ENCODE data around the gene MRPL32.
A peak's percentile ranks its signal among the peaks of the same experiment; 100 is the strongest.

MRPL32 gene

GRCh38 chr7:42935861-42936260 is 3.7 kb downstream of the MRPL32 start:
- no peak for DNase-seq (ENCODE audit: low read depth)
- no peak overlapping the region for H3K4me3 ChIP-seq (ENCODE audit: low read length)
- TF ChIP-seq CTCF (conservative IDR thresholded peaks at IDR 0.05; ENCODE audit: low read depth, low read length), result no peak

GRCh38 chr7:42939457-42940240 is 7.5 kb downstream of the MRPL32 start:
- DNase-seq (ENCODE audit: low read depth), result no peak
- H3K4me3 ChIP-seq (ENCODE audit: low read length), result no peak overlapping the region
- no peak for TF ChIP-seq CTCF (conservative IDR thresholded peaks at IDR 0.05; ENCODE audit: low read depth, low read length)

GRCh38 chr7:42940985-42941847 is 9.0 kb downstream of the MRPL32 start:
- DNase-seq (ENCODE audit: low read depth), result no peak
- H3K4me3 ChIP-seq (ENCODE audit: low read length), result no peak overlapping the region
- TF ChIP-seq CTCF (conservative IDR thresholded peaks at IDR 0.05; ENCODE audit: low read depth, low read length), result peak; percentile 97

- H3K4me3 ChIP-seq (ENCODE audit: low read length), result no peak overlapping the region
- TF ChIP-seq CTCF (conservative IDR thresholded peaks at IDR 0.05; ENCODE audit: low read depth, low read length), result no peak
- no peak for DNase-seq (ENCODE audit: low read depth)
Observed at GRCh38 chr7:42945821-42946626, 13.8 kb downstream of the MRPL32 start.

- DNase-seq (ENCODE audit: low read depth), result no peak
- no peak overlapping the region for H3K4me3 ChIP-seq (ENCODE audit: low read length)
- no peak for TF ChIP-seq CTCF (conservative IDR thresholded peaks at IDR 0.05; ENCODE audit: low read depth, low read length)
Observed at GRCh38 chr7:42946627-42946950, 14.4 kb downstream of the MRPL32 start.

- DNase-seq (ENCODE audit: low read depth), result no peak
- no peak overlapping the region for H3K4me3 ChIP-seq (ENCODE audit: low read length)
- no peak for TF ChIP-seq CTCF (conservative IDR thresholded peaks at IDR 0.05; ENCODE audit: low read depth, low read length)
Observed at GRCh38 chr7:42947521-42947920, 15.3 kb downstream of the MRPL32 start.

Measured in retinal pigment epithelial cell (primary cell).